GM23338 (cell line): ENCODE data around the gene UBE2QL1. TPM values are rescaled to one million over a fixed set of nuclear protein-coding genes. Genes with fewer than 3 reads are reported as not detected.

Source experiments
- ATAC-seq: fragments of 200-7000 bp; cut with Tn5 transposase; 3 replicates; pipeline ENCODE4 v1.9.1; 2020
- DNase-seq: peaks from one replicate; pipeline ENCODE4 v3.0.0-alpha.2; 2015; ENCODE audit warnings: low spot score
- H2AFZ ChIP-seq: fragments of 200-600 bp; sonication (generic); 2 replicates; pipeline ENCODE4 v1.8.0; 2016; ENCODE audit warnings: antibody characterized with exemption, mild to moderate bottlenecking, moderate library complexity
- H3F3A ChIP-seq: fragments of 200-600 bp; sonication (generic); replicated peaks from 2 replicates; pipeline ENCODE4 v1.8.0; 2017; ENCODE audit warnings: antibody characterized with exemption, mixed run types, low read depth
- H3K27ac ChIP-seq: fragments of 200-600 bp; sonication (generic); 2 replicates; pipeline ENCODE4 v1.6.1; 2016; ENCODE audit warnings: low read depth
- H3K27me3 ChIP-seq: fragments of 200-600 bp; sonication (generic); 2 replicates; pipeline ENCODE4 v1.8.0; 2016; ENCODE audit warnings: mild to moderate bottlenecking, mixed run types, moderate library complexity; ENCODE audit not compliant: insufficient read depth
- H3K36me3 ChIP-seq: fragments of 200-600 bp; sonication (generic); 2 replicates; pipeline ENCODE4 v1.8.0; 2016; ENCODE audit warnings: mild to moderate bottlenecking; ENCODE audit not compliant: insufficient read depth
- H3K4me1 ChIP-seq: fragments of 200-600 bp; sonication (generic); 2 replicates; pipeline ENCODE4 v1.8.0; 2016; ENCODE audit warnings: mild to moderate bottlenecking, moderate library complexity; ENCODE audit not compliant: insufficient read depth
- H3K4me2 ChIP-seq: fragments of 200-600 bp; sonication (generic); 2 replicates; pipeline ENCODE4 v1.7.1; 2017; ENCODE audit warnings: mixed run types
- H3K4me3 ChIP-seq: fragments of 200-600 bp; sonication (generic); 2 replicates; pipeline ENCODE4 v1.6.1; 2016; ENCODE audit warnings: mixed run types
- H3K79me2 ChIP-seq: fragments of 200-600 bp; sonication (generic); replicated peaks from 2 replicates; pipeline ENCODE4 v1.8.0; 2017; ENCODE audit warnings: mild to moderate bottlenecking; ENCODE audit not compliant: insufficient read depth
- H3K9me2 ChIP-seq: fragments of 200-600 bp; sonication (generic); 2 replicates; pipeline ENCODE4 v1.8.0; 2017; ENCODE audit not compliant: insufficient read depth
- H4K20me1 ChIP-seq: fragments of 200-600 bp; sonication (generic); replicated peaks from 2 replicates; pipeline ENCODE4 v1.8.0; 2017; ENCODE audit warnings: mild to moderate bottlenecking; ENCODE audit not compliant: insufficient read depth
- H3K27ac Mint-ChIP-seq: 2 replicates; pipeline ENCODE4 v1.8.0; 2020; ENCODE audit warnings: inconsistent platforms, mild to moderate bottlenecking, moderate library complexity, mixed read lengths
- H3K27me3 Mint-ChIP-seq: 3 replicates; pipeline ENCODE4 v1.8.0; 2022; ENCODE audit warnings: low read depth, mild to moderate bottlenecking, moderate library complexity, mixed read lengths, inconsistent platforms; ENCODE audit not compliant: insufficient read depth, poor library complexity
- H3K36me3 Mint-ChIP-seq: 3 replicates; pipeline ENCODE4 v1.8.0; 2021; ENCODE audit warnings: low read depth, mild to moderate bottlenecking, inconsistent platforms, moderate library complexity, mixed read lengths
- H3K4me1 Mint-ChIP-seq: 3 replicates; pipeline ENCODE4 v1.8.0; 2020; ENCODE audit warnings: mild to moderate bottlenecking, inconsistent platforms, mixed read lengths
- H3K4me3 Mint-ChIP-seq: 3 replicates; pipeline ENCODE4 v1.8.0; 2021; ENCODE audit warnings: moderate library complexity, mild to moderate bottlenecking, inconsistent platforms, mixed read lengths
- H3K9me3 Mint-ChIP-seq: 3 replicates; pipeline ENCODE4 v1.8.0; 2020; ENCODE audit warnings: moderate library complexity, mild to moderate bottlenecking, inconsistent platforms, mixed read lengths
- CREB1 ChIP-seq: fragments of 250-450 bp; sonication (Bioruptor Pico); IDR thresholded peaks from 2 replicates; pipeline ENCODE4 v1.5.0; 2020; ENCODE audit warnings: low read depth, mild to moderate bottlenecking, moderate library complexity
- EZH2 ChIP-seq: fragments of 200-600 bp; sonication (generic); IDR thresholded peaks from one replicate; pipeline ENCODE4 v1.8.0; 2017; ENCODE audit warnings: antibody characterized with exemption, mild to moderate bottlenecking, low read depth; ENCODE audit not compliant: unreplicated experiment
- EZH2phosphoT487 ChIP-seq: fragments of 200-600 bp; sonication (generic); IDR thresholded peaks from one replicate; pipeline ENCODE4 v1.8.1; 2018; ENCODE audit warnings: antibody characterized with exemption; ENCODE audit not compliant: unreplicated experiment
- JUNB ChIP-seq: IDR thresholded peaks from one replicate; pipeline ENCODE4 v1.6.1; 2016; ENCODE audit warnings: antibody characterized with exemption; ENCODE audit not compliant: unreplicated experiment
- NANOG ChIP-seq: IDR thresholded peaks from 2 replicates; pipeline ENCODE4 v1.6.1; 2016; ENCODE audit warnings: antibody characterized with exemption, borderline replicate concordance
- POLR2AphosphoS5 ChIP-seq: IDR thresholded peaks from 2 replicates; pipeline ENCODE4 v1.6.1; 2016; ENCODE audit warnings: antibody characterized with exemption, low read depth
- STAT1 ChIP-seq: IDR thresholded peaks from one replicate; pipeline ENCODE4 v1.6.1; 2016; ENCODE audit warnings: antibody characterized with exemption; ENCODE audit not compliant: unreplicated experiment
- ZNF114 ChIP-seq: fragments of 250-450 bp; sonication (Bioruptor Pico); IDR thresholded peaks from 2 replicates; pipeline ENCODE4 v1.5.0; 2020; ENCODE audit warnings: mild to moderate bottlenecking, moderate library complexity
- ZNF331 ChIP-seq: fragments of 250-450 bp; sonication (Bioruptor Pico); IDR thresholded peaks from 2 replicates; pipeline ENCODE4 v1.5.0; 2020; ENCODE audit warnings: low read depth, mild to moderate bottlenecking, moderate library complexity
- polyA plus RNA-seq: library from polyadenylated mRNA; unstranded; fragments of >200 nt; fragmentation: Nextera tagmentation; extraction: Ambion mirVana; gene quantifications from 2 replicates; pipeline ENCODE4 v1.2.1, GENCODE V29; 2016
- total RNA-seq: library from RNA; depleted of rRNA; stranded (reverse); fragments of >200 nt; shearing (Covaris generic); gene quantifications from 2 replicates; pipeline ENCODE4 v1.2.3, GENCODE V29; 2014
- TF ChIP-seq, protein P1 (sequence below): IDR thresholded peaks from one replicate; pipeline ENCODE4 v1.6.1; 2018; ENCODE audit warnings: antibody characterized with exemption; ENCODE audit not compliant: unreplicated experiment
- TF ChIP-seq, protein P2 (sequence below): IDR thresholded peaks from 2 replicates; pipeline ENCODE4 v1.6.1; 2016; ENCODE audit warnings: antibody characterized with exemption
- TF ChIP-seq, protein P3 (sequence below), 2 experiments: fragments of 200-600 bp in 1 of 2; sonication (generic) in 1 of 2; conservative IDR thresholded peaks; 2 replicates each; pipeline versions ENCODE4 v1.5.1 to v1.6.1; 2016 to 2017; ENCODE audit warnings: antibody characterized with exemption in 2 of 2, low read depth in 2 of 2, mild to moderate bottlenecking in 2 of 2, moderate library complexity in 1 of 2

Gene UBE2QL1
- total and polyA plus RNA-seq, 2 experiments from 2014 or later, result 0.40 to 0.83 TPM

- Histone ChIP-seq H3K27me3 (peaks cover 9% of the 10 kb centered on the region), H3K4me3 (no peak overlapping the region), H3K4me2 (no peak overlapping the region), H3F3A (0 out of 2 replicates have a peak, but pooled peaks cover 3% of the 10 kb centered on the region), H3K27ac (no peak overlapping the region), H3K36me3 (no peaks in the 10 kb centered on the region), H3K9me2 (no peaks in the 10 kb centered on the region), H3K79me2 (no peaks in the 10 kb centered on the region), H2AFZ (no peak overlapping the region), H3K4me1 (no peaks in the 10 kb centered on the region), H4K20me1 (no peaks in the 10 kb centered on the region)
- DNase-seq, result no peak
- Mint-ChIP-seq H3K4me3 (no peak overlapping the region), H3K36me3 (0 out of 3 replicates have a peak, but pooled peaks cover 3% of the 10 kb centered on the region), H3K9me3 (peaks cover 15% of the 10 kb centered on the region; the same call in 2 of the 3 replicates), H3K4me1 (no peaks in the 10 kb centered on the region), H3K27me3 (peaks cover 4% of the 10 kb centered on the region), H3K27ac (no peak overlapping the region)
- no peak for ATAC-seq
- TF ChIP-seq ZNF331 (CRISPR knock-in tag) (no peak), POLR2AphosphoS5 (no peak), ZNF114 (CRISPR knock-in tag) (no peak)
These were observed 5.3 kb upstream of the UBE2QL1 start for GRCh38 chr5:6443326-6443725.

DNA sequence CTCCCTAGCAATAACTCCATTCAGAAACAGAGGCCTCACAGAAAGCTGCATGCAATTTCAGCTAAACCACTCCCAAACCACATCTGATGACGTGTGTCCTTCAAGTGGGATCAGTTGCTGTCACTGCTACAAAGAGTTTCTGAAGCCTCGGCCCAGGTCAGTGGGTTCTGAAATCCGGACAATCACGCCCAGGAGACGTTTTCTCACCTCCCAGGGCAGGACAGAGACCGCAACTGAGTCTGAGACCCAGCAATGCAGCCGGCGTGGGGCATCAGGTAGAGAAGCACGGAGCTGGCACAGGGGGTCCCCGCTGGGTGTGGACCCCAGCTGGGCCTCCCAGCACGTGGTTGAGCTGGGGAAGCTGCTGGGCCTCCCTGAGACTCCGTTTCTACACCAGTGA is 2.6 kb upstream of the UBE2QL1 start:
- H4K20me1 ChIP-seq, result peaks cover 2% of the 10 kb centered on the region; the same call in 1 of the 2 replicates
- no peaks in the 10 kb centered on the region for H3K9me2 ChIP-seq
- H3K79me2 ChIP-seq, result no peaks in the 10 kb centered on the region
- H3K27ac ChIP-seq, result no peak overlapping the region
- Mint-ChIP-seq H3K27ac (no peak overlapping the region), H3K4me1 (peaks cover 18% of the 10 kb centered on the region; the same call in 2 of the 3 replicates), H3K36me3 (0 out of 3 replicates have a peak, but pooled peaks cover 2% of the 10 kb centered on the region), H3K9me3 (peaks cover 2% of the 10 kb centered on the region), H3K27me3 (peaks cover 27% of the 10 kb centered on the region), H3K4me3 (no peak overlapping the region)
- no peak overlapping the region for H3K4me2 ChIP-seq
- no peak overlapping the region for H3K4me3 ChIP-seq
- H2AFZ ChIP-seq, result no peak overlapping the region
- H3F3A ChIP-seq, result 0 out of 2 replicates have a peak, but pooled peaks cover 3% of the 10 kb centered on the region
- DNase-seq, result no peak
- no peaks in the 10 kb centered on the region for H3K36me3 ChIP-seq
- H3K27me3 ChIP-seq, result peaks cover 35% of the 10 kb centered on the region
- ATAC-seq, result no peak
- H3K4me1 ChIP-seq, result peaks cover 16% of the 10 kb centered on the region
- TF ChIP-seq POLR2AphosphoS5 (no peak), EZH2phosphoT487 (no peak), NANOG (no peak), EZH2 (no peak), CREB1 (CRISPR knock-in tag) (no peak), JUNB (no peak), STAT1 (no peak), ZNF114 (CRISPR knock-in tag) (no peak), ZNF331 (CRISPR knock-in tag) (no peak)
- TF ChIP-seq, protein P1, sequence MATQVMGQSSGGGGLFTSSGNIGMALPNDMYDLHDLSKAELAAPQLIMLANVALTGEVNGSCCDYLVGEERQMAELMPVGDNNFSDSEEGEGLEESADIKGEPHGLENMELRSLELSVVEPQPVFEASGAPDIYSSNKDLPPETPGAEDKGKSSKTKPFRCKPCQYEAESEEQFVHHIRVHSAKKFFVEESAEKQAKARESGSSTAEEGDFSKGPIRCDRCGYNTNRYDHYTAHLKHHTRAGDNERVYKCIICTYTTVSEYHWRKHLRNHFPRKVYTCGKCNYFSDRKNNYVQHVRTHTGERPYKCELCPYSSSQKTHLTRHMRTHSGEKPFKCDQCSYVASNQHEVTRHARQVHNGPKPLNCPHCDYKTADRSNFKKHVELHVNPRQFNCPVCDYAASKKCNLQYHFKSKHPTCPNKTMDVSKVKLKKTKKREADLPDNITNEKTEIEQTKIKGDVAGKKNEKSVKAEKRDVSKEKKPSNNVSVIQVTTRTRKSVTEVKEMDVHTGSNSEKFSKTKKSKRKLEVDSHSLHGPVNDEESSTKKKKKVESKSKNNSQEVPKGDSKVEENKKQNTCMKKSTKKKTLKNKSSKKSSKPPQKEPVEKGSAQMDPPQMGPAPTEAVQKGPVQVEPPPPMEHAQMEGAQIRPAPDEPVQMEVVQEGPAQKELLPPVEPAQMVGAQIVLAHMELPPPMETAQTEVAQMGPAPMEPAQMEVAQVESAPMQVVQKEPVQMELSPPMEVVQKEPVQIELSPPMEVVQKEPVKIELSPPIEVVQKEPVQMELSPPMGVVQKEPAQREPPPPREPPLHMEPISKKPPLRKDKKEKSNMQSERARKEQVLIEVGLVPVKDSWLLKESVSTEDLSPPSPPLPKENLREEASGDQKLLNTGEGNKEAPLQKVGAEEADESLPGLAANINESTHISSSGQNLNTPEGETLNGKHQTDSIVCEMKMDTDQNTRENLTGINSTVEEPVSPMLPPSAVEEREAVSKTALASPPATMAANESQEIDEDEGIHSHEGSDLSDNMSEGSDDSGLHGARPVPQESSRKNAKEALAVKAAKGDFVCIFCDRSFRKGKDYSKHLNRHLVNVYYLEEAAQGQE, result no peak
- TF ChIP-seq, protein P2, sequence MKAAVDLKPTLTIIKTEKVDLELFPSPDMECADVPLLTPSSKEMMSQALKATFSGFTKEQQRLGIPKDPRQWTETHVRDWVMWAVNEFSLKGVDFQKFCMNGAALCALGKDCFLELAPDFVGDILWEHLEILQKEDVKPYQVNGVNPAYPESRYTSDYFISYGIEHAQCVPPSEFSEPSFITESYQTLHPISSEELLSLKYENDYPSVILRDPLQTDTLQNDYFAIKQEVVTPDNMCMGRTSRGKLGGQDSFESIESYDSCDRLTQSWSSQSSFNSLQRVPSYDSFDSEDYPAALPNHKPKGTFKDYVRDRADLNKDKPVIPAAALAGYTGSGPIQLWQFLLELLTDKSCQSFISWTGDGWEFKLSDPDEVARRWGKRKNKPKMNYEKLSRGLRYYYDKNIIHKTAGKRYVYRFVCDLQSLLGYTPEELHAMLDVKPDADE, result no peak
- TF ChIP-seq, protein P3, sequence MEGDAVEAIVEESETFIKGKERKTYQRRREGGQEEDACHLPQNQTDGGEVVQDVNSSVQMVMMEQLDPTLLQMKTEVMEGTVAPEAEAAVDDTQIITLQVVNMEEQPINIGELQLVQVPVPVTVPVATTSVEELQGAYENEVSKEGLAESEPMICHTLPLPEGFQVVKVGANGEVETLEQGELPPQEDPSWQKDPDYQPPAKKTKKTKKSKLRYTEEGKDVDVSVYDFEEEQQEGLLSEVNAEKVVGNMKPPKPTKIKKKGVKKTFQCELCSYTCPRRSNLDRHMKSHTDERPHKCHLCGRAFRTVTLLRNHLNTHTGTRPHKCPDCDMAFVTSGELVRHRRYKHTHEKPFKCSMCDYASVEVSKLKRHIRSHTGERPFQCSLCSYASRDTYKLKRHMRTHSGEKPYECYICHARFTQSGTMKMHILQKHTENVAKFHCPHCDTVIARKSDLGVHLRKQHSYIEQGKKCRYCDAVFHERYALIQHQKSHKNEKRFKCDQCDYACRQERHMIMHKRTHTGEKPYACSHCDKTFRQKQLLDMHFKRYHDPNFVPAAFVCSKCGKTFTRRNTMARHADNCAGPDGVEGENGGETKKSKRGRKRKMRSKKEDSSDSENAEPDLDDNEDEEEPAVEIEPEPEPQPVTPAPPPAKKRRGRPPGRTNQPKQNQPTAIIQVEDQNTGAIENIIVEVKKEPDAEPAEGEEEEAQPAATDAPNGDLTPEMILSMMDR (conservative IDR thresholded peaks at IDR 0.05; ENCODE audit: low read depth in 2 of 2), result no peak
